EL (cell line): ENCODE measurements around the gene MPZL2.
A peak's percentile ranks its signal among the peaks of the same experiment; 100 is the strongest.

Experiments used
- DNase-seq: peaks from one replicate; pipeline ENCODE4 v3.0.0-alpha.2; 2016

Gene MPZL2

DNA sequence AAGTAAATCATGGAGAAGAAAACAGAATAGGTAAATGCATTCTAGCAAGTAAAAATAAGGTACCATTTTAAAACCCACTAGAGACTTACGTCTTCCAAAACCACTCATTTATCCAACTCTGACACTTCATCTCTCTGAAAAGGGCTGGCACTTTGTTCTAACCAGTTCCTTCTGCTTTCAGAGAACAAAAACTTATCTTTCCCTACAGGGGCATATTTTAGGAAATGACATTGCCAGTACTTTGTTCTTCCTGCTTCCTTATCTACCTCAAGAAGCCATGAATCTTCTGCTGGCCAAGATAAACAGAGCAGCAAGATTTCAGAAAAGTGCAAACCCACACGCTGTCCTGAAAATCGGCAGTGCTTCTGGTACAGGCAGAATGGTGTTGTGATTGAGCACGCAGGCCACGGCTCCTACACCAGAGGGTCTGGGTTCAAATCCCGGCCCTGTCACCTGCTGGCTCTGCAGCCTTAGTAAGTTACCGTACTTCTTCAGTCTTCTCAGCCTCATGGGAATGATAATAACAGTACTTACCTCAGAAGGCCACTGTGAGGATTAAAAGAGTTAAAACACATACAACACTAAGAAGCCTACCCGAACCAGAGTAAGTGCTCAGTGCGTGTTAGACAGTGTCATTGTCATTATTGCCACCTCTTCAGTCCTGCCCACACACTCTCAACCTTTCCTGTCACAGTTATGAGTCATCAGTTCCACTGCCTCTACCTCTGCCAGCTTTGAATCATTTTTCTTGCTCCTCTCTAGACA lies 22.9 kb downstream of the MPZL2 start:
- DNase-seq, result no peak

DNA sequence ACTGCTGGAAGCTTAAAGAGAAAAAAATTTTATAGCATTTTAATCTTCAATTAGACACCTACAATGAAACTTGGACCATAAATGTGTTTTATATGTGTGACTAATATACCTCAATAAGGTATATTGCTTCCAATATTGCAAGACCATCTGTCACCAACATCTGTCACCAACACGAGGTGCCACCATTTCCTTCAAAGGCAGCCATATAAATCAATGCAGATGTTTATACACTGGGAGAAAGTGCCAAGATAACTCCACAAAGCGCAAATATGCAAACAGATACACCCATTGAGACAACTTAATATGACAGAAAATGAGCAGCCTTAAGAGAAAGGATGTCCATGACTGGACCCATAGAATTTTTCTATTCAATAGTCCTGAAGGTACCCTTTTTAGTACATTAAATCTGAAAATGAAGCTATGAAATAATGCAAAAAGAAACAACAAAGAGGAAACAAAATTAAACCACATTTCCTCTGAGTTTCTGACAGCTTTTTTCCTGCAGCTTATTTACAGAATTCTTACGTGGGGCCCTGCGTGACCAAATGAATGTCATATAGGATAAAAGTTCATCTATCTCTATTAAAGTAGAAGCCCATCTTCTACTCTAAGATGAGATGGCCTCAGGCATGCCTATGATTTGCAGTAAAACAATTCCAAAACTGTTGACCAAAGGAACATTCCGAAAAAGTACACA lies 24.4 kb downstream of the MPZL2 start:
- no peak for DNase-seq

DNA sequence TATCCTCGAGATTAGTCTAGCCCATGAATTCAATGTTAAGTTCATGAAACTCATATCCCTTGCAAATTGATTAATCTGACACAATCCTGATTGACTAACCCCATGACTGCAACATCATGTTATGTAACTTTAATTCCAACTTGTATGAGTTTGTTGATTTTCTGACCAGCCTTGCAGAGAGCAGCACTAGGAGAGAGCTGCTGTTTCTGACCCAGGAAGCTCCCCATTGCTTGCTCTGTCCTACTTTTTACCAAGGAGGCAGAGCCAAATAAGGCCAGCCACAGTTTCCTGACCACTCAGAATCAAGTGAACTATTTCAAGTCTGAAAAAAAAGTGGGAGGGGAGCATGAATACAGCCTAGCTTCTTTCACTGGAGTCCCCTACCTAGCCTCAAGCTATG lies 25.2 kb downstream of the MPZL2 start:
- no peak for DNase-seq

DNA sequence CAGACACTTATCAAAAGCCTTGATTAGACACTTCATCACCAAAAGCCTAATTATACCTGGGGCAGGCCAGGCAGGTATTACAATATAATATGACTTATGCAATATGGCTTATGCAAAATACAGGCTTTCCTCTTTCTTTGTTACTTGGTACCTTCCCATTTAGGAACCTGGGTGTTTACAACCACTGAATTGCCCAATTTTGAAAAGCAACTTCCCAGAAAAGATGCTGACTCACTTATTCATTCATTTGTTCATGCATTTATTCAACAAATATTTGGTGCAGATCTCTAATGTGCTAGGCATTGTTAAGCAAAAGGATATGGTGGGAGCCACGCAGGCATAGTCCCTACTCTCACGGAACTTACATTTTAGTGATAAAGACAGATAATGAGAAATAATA lies 25.7 kb downstream of the MPZL2 start:
- DNase-seq, result no peak

DNA sequence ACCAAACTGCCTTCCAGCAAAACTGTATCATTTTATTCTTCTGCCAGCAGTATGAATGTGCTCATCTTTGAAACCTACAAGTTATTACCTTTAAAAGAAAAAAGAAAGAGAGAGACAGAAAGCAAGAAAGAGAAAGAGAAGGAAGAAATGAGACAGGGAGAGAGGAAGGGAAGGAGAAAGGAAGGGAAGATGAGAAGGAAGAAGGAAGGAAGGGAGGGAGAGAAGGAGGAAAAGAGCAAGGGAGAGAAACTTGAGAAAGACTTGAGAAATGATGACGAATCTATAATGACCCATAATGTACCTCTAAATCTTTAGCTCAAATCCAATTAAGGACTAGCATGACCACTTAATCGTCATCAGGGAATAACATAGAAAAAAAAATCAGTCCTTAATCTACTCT lies 27.9 kb downstream of the MPZL2 start:
- no peak for DNase-seq

DNA sequence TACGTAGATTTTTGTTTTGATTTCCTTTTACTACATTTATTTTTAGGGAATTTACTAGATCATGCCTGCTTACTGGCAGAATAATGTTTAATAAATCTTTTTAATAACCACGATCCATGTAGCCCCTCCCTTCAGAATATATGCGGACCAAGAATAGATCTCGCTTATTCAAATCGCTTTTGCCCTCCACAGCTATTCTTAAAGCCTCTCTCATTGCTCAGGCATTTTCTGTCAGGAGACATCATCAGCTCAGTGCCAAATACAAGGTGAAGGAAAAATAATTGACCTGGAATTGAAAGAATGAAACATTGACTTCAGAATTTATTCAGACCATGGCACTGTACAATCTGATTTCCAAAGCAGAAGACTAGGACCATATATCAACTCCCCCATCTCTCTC lies 29.3 kb downstream of the MPZL2 start:
- DNase-seq, result no peak

DNA sequence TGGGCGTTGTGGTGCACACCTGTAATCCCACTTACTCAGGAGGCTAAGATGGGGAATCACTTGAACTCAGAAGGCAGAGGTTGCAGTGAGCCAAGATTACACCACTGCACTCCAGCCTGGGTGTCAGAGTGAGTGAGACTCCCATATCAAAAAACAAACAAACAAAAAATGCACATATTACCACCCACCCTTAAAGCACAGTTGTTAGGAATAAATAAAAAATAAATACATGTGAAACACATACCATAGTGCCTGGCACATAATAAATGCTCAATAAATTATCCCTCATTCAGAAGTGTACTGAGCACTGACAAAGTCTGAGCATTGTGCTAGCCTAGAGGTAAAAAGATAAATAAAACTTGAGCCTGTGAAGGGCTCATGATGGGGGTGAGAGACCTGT lies 30.2 kb downstream of the MPZL2 start:
- DNase-seq, result no peak

DNA sequence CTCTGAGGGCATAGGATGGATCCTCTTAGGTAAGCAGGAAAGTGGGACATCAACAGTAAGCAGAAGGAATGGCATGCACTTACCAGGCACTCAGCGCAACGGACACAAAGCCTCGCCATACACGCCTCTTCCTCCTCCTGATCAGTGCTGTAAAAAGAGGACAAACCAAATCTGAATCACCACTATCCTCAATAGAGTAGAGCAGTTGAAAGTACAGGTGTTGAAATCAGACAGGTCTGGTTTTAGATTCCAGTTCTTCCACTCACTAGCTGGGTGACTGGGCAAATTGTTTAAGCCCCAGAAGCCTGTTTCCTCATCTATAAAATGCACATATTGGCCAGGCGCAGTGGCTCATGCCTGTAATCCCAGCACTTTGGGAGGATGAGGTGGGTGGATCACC lies 30.7 kb downstream of the MPZL2 start:
- no peak for DNase-seq

DNA sequence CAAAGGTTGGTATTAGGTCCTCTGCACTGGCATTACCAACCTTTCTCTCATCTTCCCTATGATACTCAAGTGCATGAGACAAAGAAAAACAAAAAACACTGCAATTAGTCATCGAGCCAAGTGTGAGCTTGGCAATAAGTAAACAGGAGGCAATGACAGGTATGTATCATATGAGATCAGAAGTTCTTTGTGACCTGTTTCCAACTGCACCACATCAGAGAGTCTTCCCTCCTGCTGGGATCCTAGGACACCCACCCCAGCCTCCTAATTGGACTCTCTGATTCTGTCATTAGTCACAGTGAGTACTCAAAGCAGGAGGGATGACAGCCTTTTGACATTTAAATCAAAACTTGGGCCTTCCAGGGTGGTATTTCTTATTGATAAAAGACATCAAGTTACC lies 31.4 kb downstream of the MPZL2 start:
- no peak for DNase-seq

DNA sequence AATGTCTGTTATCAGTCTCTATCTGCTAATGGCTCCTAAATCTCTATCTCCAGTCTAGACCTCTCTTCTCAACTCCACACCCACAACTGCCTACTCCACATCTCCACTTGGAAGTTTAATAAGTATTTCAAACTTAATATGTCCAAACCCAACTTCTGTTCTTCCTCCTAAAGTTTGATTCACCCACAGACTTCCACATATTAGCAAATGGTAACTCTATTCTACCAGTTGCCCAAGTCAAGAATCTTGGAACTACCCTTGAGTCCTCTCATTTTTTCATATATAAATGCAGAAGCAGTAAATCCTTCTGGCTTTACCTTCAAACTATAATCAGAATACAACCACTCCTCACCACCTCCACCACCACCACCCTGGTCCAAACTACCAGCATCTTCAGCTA lies 32.6 kb downstream of the MPZL2 start:
- no peak for DNase-seq

DNA sequence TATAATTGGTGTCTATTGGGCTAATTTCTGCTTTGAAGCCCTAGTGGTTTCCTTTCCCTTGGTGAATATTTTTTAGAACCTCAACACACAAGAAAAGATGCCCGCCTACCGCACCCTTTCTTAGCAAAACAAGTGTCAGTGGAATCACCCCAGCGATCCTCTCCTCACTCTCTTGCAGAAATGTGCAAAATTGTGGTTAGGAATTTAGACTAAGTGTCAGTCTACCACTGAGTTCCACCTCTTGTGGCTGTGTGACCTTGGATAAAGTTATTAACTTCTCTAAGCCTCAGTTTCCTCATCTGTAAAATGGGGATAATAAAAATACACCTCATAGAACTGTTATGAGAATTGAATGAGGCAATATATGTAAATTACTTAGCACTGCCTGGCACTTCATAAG lies 34.0 kb downstream of the MPZL2 start:
- DNase-seq, result no peak

DNA sequence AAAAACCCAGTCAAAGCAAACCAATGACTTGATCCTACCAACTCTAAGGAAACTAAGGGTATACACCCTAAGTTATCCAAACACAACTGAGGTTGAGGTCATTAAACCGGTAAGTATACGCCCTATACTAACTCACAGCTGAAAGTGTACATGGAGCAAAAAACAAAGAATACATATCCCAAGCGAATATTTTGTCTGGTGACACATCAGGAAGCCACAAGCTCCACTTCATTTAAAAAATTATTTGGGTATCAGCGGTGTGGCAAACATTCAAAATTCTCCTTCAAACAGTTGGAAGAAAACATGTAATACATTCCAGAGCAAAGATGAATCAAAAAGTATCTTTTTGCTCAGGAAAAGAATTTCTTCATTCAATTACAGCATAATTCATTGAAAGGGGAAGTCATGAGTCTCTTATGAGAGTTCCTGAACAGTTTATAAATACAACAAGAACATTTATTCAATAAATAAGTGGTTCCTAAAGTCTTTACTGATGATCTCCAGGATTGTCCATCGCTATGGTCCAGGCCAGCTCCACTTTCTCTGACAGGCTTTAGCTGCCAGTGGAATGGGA lies 34.7 kb downstream of the MPZL2 start:
- no peak for DNase-seq

DNA sequence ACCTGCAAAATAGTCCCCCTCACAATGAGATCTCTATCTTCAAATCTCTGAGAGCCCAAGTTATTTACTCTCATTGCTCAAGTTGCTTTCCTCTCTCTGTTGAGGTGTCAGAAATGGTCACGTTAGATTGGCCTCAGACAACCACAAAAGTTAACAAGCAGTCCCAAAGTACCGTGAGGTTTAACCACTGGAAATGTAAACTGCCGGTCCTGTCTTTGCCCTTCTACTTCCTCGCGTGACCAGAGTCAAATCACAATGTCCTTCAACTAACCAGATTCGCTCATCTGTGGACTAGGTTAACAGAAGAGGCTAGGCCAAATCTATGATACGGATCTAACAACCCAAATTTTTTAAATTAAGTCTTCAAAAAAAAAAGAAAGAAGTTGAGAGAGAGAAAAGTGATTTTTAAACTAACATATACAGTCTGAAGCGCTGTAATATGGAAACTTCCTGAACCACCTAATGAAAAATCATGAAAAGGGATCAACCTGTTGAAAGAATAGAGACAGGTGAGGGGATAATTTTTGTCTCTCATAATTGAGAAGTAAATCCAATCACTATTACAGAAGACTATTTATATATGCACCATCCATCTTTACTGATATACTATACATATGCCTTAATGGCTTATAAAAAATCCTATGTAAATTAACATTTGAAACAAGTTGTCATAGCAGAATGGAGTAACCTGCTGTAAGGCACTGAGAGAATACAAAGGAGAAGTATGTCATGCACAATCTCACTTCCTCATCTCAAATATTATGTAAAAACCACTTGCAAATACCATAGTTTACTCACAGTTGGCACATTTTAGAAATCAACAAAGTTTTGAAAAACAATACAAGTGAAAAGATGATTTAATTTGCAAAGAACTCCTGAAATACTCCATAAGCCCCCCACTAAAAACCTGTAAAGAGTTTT lies 36.0 kb downstream of the MPZL2 start:
- no peak for DNase-seq

DNA sequence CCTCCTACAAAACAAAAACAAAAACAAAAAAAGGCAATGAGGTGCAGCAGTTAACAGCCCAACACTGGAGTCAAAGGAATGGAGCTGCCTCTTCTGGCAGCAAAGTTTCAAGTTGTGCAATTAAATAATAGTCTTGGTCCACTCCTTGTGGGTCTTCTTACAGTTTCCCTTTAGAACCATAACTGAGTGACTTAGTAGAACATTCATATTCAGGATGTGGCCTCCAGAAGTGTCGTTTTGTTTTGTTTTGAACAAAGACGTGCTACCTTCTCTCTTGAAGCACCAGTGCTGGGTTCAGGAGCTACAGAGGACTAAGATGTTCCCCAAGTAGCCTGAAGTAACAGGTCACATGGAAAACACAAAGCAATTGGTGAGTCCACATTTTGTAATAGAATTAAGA lies 37.3 kb downstream of the MPZL2 start:
- no peak for DNase-seq

DNA sequence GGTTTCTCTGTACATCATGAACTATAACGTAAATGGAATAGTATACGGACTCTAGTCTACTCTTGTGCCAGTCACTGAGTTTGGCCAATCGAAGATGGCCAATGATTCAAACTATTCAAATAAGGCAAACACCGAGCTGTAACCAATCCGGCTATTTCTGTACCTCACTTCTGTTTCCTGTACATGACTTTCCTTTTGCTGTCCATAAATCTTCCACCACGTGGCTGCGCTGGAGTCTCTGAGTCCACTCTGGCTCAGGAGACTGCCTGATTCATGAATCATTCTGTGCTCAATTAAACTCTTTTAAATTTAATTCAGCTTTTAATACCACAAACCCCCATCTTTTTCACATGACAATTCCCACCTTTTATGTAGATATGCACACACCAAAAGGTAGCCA lies 37.8 kb downstream of the MPZL2 start:
- DNase-seq, result peak; percentile 9

DNA sequence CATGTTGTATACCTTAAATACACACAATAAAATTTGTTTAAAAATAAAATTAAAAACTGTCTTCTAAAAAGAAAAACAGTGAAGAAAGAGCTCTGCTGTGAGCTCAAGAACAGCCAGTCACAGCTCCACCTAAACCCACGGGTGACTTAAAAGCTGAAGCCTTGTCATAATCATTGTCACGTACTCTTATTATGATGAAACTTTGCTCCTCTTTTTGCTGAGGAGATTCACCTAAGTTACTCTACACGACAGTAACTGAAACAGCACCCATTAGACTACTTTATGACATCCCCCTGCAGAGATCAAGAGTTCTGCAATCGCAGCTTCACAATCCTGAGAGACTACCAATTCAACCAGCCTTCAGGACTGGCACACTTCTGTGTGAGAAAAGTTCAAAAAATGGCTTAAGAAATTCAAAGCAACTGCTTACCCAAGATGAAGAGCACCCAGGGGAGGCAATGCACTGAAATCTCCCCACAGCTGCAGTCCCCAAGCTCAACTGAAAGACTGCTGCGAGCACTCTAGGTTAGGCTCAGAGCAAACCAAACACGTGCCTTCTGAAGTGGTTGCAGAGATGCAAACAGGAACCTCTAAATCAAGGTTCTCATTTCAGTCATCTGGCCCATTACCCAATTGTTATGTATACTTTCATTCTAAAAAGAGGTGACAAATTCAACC lies 39.4 kb downstream of the MPZL2 start, which contains the start of gene JAML:
Gene JAML, minus strand, starts transcription at position 501 of the 678 bp plus-strand sequence. CDS start 10,145 bp downstream, outside the sequence.
- DNase-seq, result no peak

DNA sequence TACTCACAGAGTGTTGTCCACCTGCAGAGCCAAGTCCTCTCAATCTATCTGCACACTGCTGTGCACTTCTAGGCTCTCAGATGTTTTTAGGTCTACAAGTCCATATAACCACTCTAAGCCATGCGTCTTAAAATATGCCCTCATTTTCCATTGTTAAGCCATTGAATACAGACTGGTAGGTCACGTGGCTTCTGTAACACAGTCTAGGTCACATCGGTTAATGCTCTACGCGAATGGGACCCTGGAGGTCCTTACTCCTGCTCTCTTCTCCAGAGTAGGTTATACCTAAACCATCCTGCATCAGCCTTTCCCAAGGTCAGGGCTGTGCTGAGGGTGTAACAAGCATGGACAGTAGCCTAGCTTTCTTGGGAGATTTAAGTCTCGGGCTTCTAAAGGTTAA lies 40.1 kb downstream of the MPZL2 start:
- no peak for DNase-seq

DNA sequence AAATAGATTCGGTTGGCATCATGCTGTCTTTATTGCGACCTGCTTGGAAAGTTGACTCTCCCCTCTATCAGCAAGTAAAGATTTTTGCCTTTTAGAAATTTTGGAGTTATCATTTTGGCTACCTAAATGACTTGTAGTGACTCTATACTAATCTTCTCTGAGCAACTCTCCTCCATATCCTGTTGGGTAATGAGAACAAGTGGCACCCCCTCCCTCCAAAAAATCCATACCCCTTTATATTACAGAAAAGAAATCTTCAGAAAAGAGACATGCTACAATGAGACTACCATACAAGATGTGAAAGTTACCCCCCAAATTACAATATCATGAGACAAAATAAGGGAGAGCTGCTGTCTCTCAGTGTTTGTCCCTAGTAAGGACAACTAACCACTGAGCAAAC lies 40.5 kb downstream of the MPZL2 start:
- DNase-seq, result no peak

DNA sequence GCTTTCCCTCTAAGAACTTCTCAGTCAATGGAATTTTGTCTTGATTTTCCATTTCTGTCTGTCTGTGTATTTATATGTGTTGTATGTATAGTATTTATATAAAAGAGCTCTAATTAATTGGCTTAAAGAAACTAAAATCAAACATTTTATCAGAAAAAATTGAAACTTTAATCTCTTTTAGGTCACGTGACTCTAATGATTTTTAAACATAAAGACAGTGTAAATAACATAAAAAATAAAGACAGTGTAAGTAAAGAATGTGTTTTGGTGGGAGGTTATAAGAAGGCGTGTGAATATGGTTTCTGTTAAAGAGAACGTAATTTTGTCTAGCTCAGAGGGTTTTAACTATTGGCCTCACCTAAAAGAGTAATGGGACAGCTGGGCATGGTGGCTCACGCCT lies 41.7 kb downstream of the MPZL2 start:
- no peak for DNase-seq

DNA sequence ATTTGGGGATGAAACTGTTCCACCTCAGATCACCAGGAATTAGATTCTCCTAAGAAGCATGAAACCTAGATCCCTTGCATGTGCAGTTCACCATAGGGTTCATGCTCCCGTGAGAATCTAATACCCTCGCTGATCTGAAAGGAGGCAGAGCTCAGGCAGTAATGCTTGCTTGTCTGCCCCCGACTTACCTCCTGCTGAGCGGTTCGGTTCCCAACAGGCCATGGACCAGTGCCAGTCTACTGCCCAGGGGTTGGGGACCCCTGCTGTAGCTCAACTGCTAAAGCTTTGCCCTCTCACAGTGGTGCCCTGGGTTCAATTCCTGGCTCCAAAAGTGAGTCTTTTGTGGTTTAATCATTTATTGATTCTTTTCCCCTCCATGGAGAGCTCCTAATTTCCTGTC lies 42.7 kb downstream of the MPZL2 start:
- no peak for DNase-seq

DNA sequence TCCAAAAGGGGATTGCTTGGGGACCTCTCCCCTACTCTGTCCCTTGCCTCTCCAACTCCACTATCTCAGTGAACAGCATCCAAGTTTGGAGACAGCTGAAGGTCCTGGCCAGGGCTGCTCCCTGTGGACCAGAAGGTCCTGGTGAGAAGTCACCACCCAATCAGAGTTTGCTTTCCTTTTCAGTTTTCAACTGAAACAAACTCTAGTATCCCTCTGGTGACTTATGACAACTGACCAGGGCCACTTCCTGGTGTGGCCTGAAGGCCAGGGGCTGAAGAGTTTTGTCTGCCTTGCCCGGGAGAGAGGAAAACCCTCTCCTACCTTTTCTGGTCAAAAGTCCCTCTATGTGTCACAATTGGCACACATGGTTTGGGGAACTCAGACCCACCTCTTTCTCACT lies 44.4 kb downstream of the MPZL2 start:
- DNase-seq, result no peak

DNA sequence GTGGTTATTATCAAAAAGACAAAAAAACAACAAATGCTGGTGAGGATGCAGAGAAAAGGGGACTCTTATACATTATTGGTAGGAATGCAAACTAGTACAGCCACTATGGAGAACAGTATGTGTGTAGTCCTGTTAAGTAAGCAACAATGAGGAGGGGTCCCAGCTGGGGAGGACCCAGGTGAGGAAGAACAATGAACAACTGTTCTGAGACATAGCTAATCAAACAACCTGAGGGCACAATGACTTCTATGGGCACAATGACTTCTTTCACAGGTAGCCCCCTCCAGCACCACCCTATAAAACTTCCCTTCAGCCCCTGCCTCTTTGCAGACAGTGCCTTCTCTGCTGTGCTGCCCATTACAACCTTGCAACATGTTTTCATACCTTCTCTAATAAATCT lies 44.9 kb downstream of the MPZL2 start:
- DNase-seq, result no peak

DNA sequence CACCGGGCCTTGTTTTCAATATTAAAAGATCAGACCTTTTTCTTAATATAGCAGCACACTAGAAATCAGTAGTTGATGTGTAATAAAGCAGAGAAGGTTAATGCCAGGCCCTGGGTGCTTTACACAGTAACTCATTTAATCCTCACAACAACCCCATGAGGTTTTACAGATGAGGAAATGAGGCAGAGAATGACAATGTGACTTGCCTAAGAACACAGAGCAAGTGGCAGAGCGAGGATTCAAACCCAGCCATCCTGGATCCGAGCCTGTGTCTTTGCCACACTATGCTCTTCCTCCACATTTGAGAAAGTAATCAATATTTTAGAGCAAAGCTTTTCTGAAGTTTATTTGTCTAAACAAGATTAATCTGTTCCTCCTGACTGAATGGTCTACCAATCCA lies 46.5 kb downstream of the MPZL2 start:
- DNase-seq, result no peak
